GM12872 (cell line): ENCODE measurements around the gene GPAT3.

Experiments used
- TF ChIP-seq, protein P1 (sequence below): IDR thresholded peaks from 3 replicates; pipeline ENCODE4 v1.5.1; 2011; ENCODE audit warnings: low read depth, mild to moderate bottlenecking, low read length, moderate library complexity; ENCODE audit not compliant: insufficient read depth

Gene GPAT3

DNA sequence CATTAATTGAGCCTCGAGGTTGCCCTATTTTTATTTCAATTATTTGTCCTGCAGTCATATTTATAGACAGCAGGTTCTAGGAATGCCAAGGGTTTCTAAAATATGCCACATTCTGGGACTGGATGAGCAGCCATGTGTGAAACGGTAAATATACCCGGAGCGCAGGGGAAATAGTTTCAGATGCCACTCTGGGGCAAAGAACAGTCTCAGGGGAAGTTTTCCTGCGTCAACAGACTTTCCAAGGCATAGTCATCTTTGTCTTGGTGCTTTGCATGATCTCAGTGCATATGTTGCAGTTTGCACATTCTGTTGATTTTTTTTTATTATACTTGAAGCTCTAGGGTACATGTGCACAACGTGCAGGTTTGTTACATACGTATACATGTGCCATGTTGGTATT lies 71.0 kb downstream of the GPAT3 start:
- TF ChIP-seq, protein P1, sequence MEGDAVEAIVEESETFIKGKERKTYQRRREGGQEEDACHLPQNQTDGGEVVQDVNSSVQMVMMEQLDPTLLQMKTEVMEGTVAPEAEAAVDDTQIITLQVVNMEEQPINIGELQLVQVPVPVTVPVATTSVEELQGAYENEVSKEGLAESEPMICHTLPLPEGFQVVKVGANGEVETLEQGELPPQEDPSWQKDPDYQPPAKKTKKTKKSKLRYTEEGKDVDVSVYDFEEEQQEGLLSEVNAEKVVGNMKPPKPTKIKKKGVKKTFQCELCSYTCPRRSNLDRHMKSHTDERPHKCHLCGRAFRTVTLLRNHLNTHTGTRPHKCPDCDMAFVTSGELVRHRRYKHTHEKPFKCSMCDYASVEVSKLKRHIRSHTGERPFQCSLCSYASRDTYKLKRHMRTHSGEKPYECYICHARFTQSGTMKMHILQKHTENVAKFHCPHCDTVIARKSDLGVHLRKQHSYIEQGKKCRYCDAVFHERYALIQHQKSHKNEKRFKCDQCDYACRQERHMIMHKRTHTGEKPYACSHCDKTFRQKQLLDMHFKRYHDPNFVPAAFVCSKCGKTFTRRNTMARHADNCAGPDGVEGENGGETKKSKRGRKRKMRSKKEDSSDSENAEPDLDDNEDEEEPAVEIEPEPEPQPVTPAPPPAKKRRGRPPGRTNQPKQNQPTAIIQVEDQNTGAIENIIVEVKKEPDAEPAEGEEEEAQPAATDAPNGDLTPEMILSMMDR = no peak

DNA sequence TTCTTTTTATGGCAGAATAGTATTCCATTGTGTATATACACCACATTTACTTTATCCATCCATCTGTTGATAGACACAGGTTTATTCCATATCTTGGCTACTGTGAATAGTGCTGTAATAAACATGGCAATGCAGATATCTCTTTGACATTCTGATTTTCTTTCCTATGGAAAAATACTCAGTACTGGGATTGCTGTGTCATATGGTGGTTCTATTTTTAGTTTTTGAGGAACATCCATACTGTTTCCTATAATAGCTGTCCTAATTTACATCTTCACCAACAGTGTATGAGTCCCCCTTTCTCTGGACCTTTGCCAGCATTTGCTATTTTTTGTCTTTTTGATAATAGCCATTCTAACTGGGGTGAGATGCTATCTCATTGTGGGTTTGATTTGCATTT lies 73.5 kb downstream of the GPAT3 start:
- TF ChIP-seq, protein P1 = no peak

DNA sequence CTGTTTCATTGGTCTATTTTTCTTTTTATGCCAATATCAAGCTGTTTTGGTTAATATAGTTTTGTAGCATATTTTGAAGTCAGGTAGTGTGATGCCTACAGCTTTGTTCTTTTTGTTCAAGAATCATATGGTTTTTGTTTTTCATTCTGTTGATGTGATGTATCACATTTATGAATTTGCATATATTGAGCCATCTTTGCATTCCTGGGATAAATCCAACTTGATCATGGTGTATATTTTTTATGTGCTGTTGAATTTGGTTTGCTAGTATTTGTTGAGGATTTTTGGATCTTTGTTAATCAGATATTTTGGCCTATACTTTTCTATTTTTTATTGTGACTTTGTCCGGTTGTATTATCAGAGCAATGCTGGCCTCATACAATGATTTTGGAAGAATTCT lies 74.8 kb downstream of the GPAT3 start:
- TF ChIP-seq, protein P1 = no peak

DNA sequence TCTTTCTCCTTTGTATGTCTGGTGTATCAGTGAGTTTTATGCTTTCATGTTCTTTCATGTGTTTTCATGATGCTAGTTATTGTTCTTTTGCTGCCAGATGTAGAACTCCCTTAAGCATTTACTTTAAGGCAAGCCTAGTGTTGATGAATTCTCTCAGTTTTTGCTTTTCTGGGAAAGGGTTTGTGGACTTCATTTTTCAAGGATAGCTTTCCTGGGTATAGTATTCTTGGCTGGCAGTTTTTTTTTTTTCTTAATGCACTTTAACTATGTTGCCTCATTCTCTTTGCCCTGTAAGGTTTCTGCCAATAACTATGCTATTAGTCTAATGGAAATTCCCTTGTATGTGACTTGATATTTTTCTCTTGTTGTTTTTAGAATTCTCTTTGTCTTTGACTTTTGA lies 77.1 kb downstream of the GPAT3 start:
- TF ChIP-seq, protein P1 = no peak

DNA sequence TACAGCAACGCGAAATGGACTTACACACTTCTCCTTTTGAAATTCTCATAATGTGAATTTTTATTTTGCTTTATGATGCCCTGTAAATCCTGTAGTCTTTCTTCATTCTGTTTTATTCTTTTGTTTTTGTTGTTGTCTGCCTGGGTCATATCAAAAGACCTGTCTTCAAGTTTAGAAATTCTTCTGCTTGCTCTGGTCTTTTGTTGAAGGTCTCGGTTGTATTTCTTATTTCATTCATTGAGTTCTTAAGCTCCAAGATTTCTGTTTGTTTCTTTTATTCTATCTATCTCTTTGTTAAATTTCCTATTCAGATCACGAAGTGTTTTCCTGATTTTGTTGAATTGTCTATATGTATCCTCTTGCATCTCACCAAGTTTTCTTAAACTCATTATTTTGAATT lies 78.1 kb downstream of the GPAT3 start:
- TF ChIP-seq, protein P1 = no peak

DNA sequence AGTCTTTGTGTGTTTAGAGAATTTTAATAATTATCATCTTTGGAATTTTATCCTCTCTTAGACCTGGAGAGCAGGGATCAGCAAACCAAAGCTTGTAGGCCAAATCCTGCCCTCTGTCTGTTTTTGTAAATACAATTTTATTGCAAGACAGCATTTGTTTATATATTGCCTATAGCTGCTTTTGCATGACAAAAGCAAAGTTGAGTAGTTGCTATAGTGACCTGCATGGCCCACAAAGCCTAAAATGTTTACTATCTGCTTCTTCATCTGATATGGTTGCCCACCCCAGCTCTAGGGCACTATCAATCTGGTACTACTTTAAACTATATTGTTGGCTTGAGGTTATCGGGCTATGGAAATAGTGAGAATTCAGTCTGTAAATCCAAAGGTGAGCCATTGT lies 80.3 kb downstream of the GPAT3 start:
- TF ChIP-seq, protein P1 = no peak

DNA sequence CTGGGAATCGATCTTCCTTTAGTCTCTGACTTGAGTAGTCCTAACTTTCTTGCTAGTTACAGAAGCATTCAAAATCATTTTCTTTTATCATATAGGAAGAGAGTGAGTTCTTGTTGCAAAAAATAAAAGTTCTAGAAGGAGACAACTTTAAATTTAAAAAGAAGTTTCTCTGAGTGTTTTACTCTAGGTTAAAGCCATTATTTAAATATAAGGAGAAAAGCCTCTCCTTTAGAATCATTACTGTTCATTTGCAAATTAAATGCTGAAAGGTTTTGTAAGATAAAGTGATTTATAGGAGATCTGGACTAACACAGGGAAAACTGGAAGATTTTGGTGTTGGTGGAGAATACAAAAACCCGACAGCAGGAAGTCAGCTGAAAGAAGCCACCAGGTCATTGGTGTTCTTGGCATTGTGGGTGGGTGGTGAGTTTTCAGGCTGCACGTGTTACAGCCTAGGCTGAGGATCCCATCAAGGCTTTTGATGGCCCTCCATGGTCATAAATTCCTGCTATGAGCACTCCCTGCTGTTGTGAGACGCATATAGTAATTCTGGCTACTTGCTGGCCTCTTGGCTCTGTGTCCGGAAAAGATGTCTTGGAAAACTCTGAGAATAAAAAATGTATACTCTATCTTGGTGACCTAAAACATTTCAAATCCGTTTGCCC lies 81.6 kb downstream of the GPAT3 start:
- TF ChIP-seq, protein P1 = no peak
